HL-60 (cell line): ENCODE measurements around the gene NFIA.

Source experiments
- CTCF ChIP-seq: IDR thresholded peaks from one replicate; pipeline ENCODE4 v1.5.1; 2011; ENCODE audit warnings: low read length, control low read depth, inconsistent platforms; ENCODE audit not compliant: insufficient read depth
- GABPA ChIP-seq: IDR thresholded peaks from 2 replicates; pipeline ENCODE4 v1.6.1; 2012; ENCODE audit warnings: low read depth
- POLR2AphosphoS5 ChIP-seq: IDR thresholded peaks from 2 replicates; pipeline ENCODE4 v1.6.1; 2012; ENCODE audit warnings: low read depth
- REST ChIP-seq: IDR thresholded peaks from 2 replicates; pipeline ENCODE4 v1.6.1; 2012; ENCODE audit warnings: low read depth; ENCODE audit not compliant: insufficient replicate concordance
- SPI1 ChIP-seq: IDR thresholded peaks from 2 replicates; pipeline ENCODE4 v1.6.1; 2012; ENCODE audit warnings: low read depth, mild to moderate bottlenecking, borderline replicate concordance

DNA sequence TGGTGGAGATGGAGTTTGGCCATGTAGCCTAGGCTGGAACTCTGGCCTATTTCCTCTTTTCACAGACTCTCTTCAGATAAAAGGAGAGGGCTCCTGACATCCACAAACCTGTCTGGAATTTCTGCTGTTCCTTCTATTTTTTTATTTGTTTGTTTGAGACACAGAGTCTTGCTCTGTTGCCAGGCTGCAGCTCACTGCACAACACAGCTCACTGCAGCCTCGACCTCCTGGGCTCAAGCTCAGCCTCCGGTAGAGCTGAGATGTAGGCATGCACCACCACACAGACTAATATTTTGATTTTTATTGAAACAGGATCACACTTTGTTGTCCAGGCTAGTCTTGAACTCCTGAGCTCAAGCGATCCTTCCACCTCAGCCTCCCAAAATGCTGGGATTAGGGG is 411.6 kb downstream of the NFIA start:
- TF ChIP-seq POLR2AphosphoS5, result no peak
- TF ChIP-seq CTCF, result no peak
- no peak for TF ChIP-seq REST
- TF ChIP-seq GABPA, result no peak
- TF ChIP-seq SPI1, result no peak
